Measurements from ENCODE around the gene YAP1. TPM values are rescaled to one million over a fixed set of nuclear protein-coding genes. Genes with fewer than 3 reads are reported as not detected.

The YAP1 gene
- total RNA-seq, 4 donors from 2014 or later, result 97.0 to 177 (median 142) TPM

DNA sequence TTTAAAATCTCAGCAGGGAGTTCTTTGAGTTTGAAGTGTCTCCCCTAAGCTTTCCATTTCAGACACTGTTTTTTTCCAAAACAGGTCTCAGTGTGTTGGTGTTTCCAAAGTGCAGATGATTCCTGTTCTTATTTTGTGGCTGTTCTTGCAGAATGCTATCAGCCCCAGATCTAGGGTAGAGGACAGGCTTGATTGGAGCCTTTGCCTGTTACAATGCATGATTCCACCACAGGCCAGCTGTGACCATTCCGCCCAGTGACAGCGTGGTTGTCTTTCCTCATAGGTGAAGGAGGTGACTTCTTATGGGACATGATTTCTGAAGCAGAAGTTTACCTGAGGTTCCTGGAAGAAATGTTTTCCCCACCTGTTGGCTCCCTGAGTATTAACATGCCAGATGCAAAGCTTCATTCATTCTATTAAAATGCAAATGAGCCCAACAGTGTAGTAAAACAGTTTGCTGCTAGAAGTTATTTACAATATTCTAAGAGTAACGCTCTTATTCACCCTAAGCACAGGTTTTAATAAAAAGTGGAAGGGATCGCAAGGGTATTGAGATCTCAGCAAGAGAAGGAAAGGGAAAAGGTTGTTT lies 170.1 kb downstream of the YAP1 start:
- 85 to 97% methylated on average over 2 to 4 of the region's 4 CpGs for WGBS, 2 donors
- intact Hi-C loops (cut with DNase I), result no loop called here
- DNase-seq, result no peak
- Histone ChIP-seq H3K9me3 (no peaks in the 10 kb centered on the region), H3K27ac (peak overlapping the region in 1 of 4 donors; percentile 59), H3K27me3 (no peaks in the 10 kb centered on the region), H3K4me1 (peaks cover 0 to 37% (median 7%) of the 10 kb centered on the region in 3 donors), H3K36me3 (no peaks in the 10 kb centered on the region), H3K4me3 (peak overlapping the region in 1 of 4 donors; percentile 18)
- TF ChIP-seq POLR2A (IDR thresholded peaks at IDR 0.05), result no peak
- TF ChIP-seq CTCF (IDR thresholded peaks at IDR 0.05), result no peak

Other genes starting within 250 kb of the YAP1 start
- gene CEP126, start 195.4 kb upstream of the YAP1 start, total RNA-seq, result 1 to 10 TPM in 3 of 4 donors, under 1 TPM in 1; 0.45 to 3.8 (median 1.6) TPM
- gene ANGPTL5, start 193.9 kb upstream of the YAP1 start, total RNA-seq, result under 1 TPM in 2 of 4 donors, not detected in 2; 0.29 to 0.38 TPM
- gene CFAP300, start 63.0 kb upstream of the YAP1 start, total RNA-seq, result 1 to 10 TPM in 2 of 4 donors, under 1 TPM in 2; 0.31 to 2.9 (median 1.6) TPM
- gene BIRC3, start 207.0 kb downstream of the YAP1 start, total RNA-seq, result 1 to 10 TPM; 2.4 to 6.9 (median 6.0) TPM
- gene BIRC2, start 236.8 kb downstream of the YAP1 start, total RNA-seq, result 10 to 100 TPM; 18.9 to 38.7 (median 26.4) TPM

Data from esophagus squamous epithelium (tissue), 5 donors.